ENCODE measurements around the gene B4GALT3. TPM values are rescaled to one million over a fixed set of nuclear protein-coding genes. Genes with fewer than 3 reads are reported as not detected.
A peak's percentile ranks its signal among the peaks of the same experiment; 100 is the strongest.

Gene B4GALT3
- total and polyA plus RNA-seq, 9 of the 15 experiments (the other 6 are each of a cell fraction or from before 2014, with no cell fraction given) = 31.2 to 103 (median 46.1) TPM

GRCh38 chr1:161153682-161154337 is 23.5 kb downstream of the B4GALT3 start, which contains the start of gene UFC1 (continued):
- TF ChIP-seq RREB1 (CRISPR knock-in tag; IDR thresholded peaks at IDR 0.05) = 0 out of 2 replicates have a peak, but pooled peaks have one; percentile 8
- peak; percentile 87 for TF ChIP-seq MAX (CRISPR knock-in tag; IDR thresholded peaks at IDR 0.05)
- peak; percentile 73 for TF ChIP-seq CREM (IDR thresholded peaks at IDR 0.05; ENCODE audit: low read depth)
- peak; percentile 71 for TF ChIP-seq CREB3 (tag; conservative IDR thresholded peaks at IDR 0.05; ENCODE audit: low read depth)
- peak; percentile 86; the same call in 1 of the 2 replicates for TF ChIP-seq PHF8 (IDR thresholded peaks at IDR 0.05; ENCODE audit: borderline replicate concordance, low read length)
- TF ChIP-seq POLR2H (tag; IDR thresholded peaks at IDR 0.05; ENCODE audit: low read depth) = peak; percentile 90
- no peak for TF ChIP-seq PATZ1 (CRISPR knock-in tag; IDR thresholded peaks at IDR 0.05; ENCODE audit: borderline replicate concordance)
- TF ChIP-seq ZHX1 (conservative IDR thresholded peaks at IDR 0.05; ENCODE audit: low read length) = peak; percentile 94; the same call in 1 of the 2 replicates
- peak; percentile 97 for TF ChIP-seq TAF7 (tag; IDR thresholded peaks at IDR 0.05)

Data from K562 (cell line).